Measurements from ENCODE around the gene ZNF239. TPM values are rescaled to one million over a fixed set of nuclear protein-coding genes. Genes with fewer than 3 reads are reported as not detected.
"Not testable (repeated sequence)": the region's sequence is repeated elsewhere in the genome, so short reads cannot be mapped to it uniquely, and the experiment has no call there.

ZNF239 gene
- total RNA-seq, 1 donor from 2014 or later = 5.6 TPM

DNA sequence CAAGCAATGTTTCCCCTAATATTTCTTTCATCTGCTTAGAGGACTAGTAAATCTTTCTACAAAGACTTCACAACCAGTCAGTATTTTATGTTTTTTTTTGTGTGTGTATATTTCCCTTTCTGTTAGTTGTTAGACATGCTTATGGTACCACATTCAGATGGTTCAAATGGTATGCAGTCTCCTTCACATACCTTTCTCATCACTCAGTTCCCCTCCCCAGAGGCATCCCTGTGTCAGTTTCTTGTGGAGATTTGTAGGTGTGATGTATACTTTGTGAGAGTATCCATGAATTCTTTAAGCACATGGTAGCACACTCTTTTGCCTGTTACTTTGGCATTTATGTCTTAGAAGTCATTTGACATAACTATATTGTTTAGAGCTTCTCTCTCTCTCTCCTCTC lies 36.2 kb upstream of the ZNF239 start:
- peaks cover 27% of the 10 kb centered on the region for H3K4me1 Mint-ChIP-seq (ENCODE audit: low read depth)
- H3K27ac Mint-ChIP-seq (ENCODE audit: unreplicated experiment) = no peak overlapping the region

DNA sequence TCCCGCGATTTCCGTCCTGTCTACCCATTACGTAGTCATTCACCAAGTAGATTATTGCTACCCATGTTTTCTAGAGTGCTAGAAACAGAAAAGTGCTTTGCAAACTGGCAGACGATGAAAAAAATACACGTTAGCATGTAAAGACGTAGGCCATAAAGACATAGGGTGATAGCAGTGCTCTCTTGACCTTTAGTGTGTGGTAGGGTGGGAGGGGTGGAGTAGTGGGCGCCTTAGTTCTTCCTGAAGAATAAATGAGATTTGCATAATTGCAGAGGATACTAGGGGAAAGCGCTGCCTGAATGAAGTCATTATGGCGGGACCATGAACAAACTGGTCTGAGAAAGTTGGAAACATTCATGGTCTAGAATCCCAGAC lies 32.8 kb upstream of the ZNF239 start:
- Mint-ChIP-seq H3K27ac (ENCODE audit: unreplicated experiment) (no peak overlapping the region), H3K4me3 (ENCODE audit: unreplicated experiment) (peak overlapping the region; percentile 75), H3K36me3 (ENCODE audit: low read depth) (peaks cover 3% of the 10 kb centered on the region), H3K27me3 (ENCODE audit: low read depth) (peaks cover under 1% of the 10 kb centered on the region), H3K9me3 (ENCODE audit: low read depth) (peaks cover 2% of the 10 kb centered on the region), H3K4me1 (ENCODE audit: low read depth) (peaks cover 19% of the 10 kb centered on the region)
- TF ChIP-seq, protein P1, sequence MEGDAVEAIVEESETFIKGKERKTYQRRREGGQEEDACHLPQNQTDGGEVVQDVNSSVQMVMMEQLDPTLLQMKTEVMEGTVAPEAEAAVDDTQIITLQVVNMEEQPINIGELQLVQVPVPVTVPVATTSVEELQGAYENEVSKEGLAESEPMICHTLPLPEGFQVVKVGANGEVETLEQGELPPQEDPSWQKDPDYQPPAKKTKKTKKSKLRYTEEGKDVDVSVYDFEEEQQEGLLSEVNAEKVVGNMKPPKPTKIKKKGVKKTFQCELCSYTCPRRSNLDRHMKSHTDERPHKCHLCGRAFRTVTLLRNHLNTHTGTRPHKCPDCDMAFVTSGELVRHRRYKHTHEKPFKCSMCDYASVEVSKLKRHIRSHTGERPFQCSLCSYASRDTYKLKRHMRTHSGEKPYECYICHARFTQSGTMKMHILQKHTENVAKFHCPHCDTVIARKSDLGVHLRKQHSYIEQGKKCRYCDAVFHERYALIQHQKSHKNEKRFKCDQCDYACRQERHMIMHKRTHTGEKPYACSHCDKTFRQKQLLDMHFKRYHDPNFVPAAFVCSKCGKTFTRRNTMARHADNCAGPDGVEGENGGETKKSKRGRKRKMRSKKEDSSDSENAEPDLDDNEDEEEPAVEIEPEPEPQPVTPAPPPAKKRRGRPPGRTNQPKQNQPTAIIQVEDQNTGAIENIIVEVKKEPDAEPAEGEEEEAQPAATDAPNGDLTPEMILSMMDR (IDR thresholded peaks at IDR 0.05) = no peak
- no peak for DNase-seq (ENCODE audit: low spot score)

More for the DNA sequence above, 36.2 kb upstream of the ZNF239 start:
- TF ChIP-seq, protein P1 (IDR thresholded peaks at IDR 0.05) = no peak
- Mint-ChIP-seq H3K36me3 (ENCODE audit: low read depth) (peaks cover 14% of the 10 kb centered on the region), H3K4me3 (ENCODE audit: unreplicated experiment) (no peak overlapping the region), H3K9me3 (ENCODE audit: low read depth) (peaks cover 6% of the 10 kb centered on the region), H3K27me3 (ENCODE audit: low read depth) (no peaks in the 10 kb centered on the region)
- DNase-seq (ENCODE audit: low spot score) = no peak

DNA sequence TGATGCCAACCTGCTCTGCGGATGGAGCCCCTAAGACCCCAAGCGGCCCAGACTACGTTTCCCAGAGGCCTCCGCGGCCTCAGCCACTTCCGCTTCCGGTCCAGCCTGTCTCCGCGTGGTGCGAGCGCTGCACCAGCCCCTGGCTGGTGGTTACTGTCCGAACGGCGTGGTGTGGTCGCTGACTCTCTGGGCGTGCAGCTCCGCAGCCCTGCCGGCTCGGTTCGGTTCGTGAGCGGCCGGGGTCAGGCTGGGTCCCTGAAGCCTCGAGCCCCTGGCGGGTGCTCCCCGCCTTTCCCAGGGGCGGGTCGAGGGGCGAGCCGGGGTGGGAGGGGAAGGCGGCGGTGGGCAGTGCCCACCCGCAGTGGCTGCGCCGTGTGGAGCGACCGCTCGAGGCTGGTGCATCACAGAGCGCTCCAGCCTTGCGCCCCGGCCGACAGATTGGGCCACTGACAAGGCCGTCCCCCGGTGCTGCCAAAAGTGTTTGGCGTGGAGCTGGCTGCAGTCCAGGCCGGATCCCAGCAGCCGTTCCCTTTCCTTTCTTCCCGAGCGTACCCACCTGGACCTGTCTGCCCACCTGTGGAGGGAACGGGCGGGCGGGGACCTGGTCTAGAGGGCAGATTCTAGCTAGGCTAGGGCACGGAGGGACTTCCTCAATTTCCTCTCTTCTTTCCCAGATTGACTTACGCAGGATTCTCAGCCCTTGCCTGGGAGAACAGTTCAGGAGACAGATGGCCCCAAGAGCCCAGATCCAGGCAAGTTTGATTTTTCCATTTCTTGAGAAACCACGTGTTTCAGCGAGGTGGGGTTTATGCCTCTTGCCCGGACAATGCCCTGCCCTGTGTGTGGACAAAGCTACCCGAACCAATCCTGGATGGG lies 32.1 kb upstream of the ZNF239 start, which contains the start of gene ZNF485:
TSS of gene ZNF485 (plus strand) at position 116 of the 876 bp plus-strand sequence. CDS start at position 729, 613 bp downstream.
- DNase-seq (ENCODE audit: low spot score) = no peak
- Mint-ChIP-seq H3K4me1 (ENCODE audit: low read depth) (peaks cover 19% of the 10 kb centered on the region), H3K4me3 (ENCODE audit: unreplicated experiment) (peak within 1 kb of the TSS; percentile 75), H3K27ac (ENCODE audit: unreplicated experiment) (peak within 1 kb of the TSS; percentile 60), H3K36me3 (ENCODE audit: low read depth) (peaks cover 3% of the 10 kb centered on the region), H3K27me3 (ENCODE audit: low read depth) (peaks cover 3% of the 10 kb centered on the region), H3K9me3 (ENCODE audit: low read depth) (no peaks in the 10 kb centered on the region)
- TF ChIP-seq, protein P1 (IDR thresholded peaks at IDR 0.05) = peak; percentile 12

DNA sequence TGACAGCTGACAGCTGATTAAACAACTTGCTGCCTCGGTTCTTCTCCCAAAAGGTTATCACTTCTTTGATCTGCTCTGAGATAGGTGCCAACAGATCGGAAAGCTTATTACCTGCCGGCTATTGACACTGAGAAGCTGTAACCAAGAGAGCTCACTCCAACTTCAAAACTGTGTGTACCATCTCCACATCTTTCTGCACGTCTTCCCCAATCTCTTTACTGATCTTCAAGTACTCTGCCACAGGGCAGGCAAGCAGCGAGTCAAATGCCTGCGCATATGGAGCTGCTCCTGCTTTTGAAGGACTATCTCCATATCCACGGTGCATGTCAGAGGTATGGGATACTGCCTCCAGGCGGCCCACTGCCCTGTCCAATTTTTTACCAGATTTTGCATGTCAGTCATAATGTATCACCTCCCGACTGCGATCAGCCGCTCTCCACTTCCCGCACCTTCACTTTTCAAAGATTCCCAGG lies 31.5 kb upstream of the ZNF239 start:
- Mint-ChIP-seq H3K4me1 (ENCODE audit: low read depth) (peaks cover 19% of the 10 kb centered on the region), H3K4me3 (ENCODE audit: unreplicated experiment) (peak overlapping the region; percentile 75), H3K36me3 (ENCODE audit: low read depth) (peaks cover 3% of the 10 kb centered on the region), H3K27ac (ENCODE audit: unreplicated experiment) (peak overlapping the region; percentile 60), H3K27me3 (ENCODE audit: low read depth) (peaks cover 3% of the 10 kb centered on the region), H3K9me3 (ENCODE audit: low read depth) (no peaks in the 10 kb centered on the region)
- TF ChIP-seq, protein P1 (IDR thresholded peaks at IDR 0.05) = no peak
- DNase-seq (ENCODE audit: low spot score) = no peak

DNA sequence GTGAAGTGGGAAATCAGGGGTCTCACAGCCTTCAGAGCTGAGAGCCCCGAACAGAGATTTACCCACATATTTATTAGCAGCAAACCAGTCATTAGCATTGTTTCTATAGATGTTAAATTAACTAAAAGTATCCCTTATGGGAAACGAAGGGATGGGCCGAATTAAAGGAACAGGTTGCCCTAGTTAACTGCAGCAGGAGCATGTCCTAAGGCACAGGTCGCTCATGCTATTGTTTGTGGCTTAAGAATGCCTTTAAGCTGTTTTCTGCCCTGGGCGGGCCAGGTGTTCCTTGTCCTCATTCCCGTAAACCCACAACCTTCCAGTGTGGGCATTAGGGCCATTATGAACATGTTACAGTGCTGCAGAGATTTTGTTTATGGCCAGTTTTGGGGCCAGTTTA lies 27.2 kb upstream of the ZNF239 start:
- not testable (repeated sequence) for H3K27ac Mint-ChIP-seq (ENCODE audit: unreplicated experiment); H3K4me1 Mint-ChIP-seq (ENCODE audit: low read depth); H3K36me3 Mint-ChIP-seq (ENCODE audit: low read depth); H3K9me3 Mint-ChIP-seq (ENCODE audit: low read depth); H3K27me3 Mint-ChIP-seq (ENCODE audit: low read depth); DNase-seq (ENCODE audit: low spot score); H3K4me3 Mint-ChIP-seq (ENCODE audit: unreplicated experiment)
